Measurements from ENCODE around the gene CHST12. TPM values are rescaled to one million over a fixed set of nuclear protein-coding genes. Genes with fewer than 3 reads are reported as not detected.

CHST12 gene
- total RNA-seq, 2 donors from 2014 or later = 14.5 to 18.5 TPM

DNA sequence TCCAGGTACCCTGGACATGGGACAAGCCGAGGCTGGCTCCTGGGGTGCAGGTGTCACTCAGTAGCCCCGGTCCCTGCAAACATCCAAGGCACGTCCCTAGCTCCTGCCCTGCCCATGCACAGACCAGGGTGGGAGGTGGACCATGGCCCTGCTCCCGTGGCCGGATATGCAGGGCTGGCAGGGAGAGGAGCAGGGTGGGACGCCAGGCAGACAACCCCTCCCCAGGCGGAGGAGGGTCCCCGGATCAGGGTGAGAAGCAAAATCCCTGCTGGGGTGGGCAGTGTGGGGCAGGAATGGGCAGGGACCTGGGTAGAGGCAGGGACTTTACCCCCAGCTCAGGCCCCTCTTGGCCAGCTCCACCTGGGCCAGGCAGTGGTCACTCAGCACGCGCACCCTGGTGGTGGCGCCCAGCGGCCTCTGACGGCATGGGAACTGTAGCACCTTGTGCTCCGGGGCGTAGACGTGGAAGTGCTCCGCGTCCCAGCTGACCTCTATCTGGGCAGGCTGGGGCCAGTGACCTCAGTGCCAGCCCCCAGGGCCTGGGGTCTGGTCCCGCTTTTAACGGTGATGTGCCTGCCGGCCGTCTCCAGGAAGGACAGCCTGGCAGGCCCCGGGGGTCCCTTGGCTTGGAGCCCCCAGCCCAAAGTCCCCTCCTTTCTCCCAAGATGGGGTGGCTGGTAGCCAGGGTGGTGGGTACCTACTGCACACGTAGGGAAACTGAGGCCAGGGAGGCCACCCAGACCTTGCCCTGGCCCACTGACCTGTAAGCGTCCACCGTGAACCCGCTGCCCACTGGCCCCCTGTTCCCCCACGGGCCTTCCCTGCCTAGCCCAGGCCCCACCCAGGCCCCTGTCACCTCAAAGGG is 71.6 kb downstream of the CHST12 start:
- H3K9me3 ChIP-seq (ENCODE audit: control insufficient read depth, low read length) = no peaks in the 10 kb centered on the region
- peak; percentile 73 for DNase-seq
- H3K36me3 ChIP-seq (ENCODE audit: control insufficient read depth, insufficient read depth, low read length) = no peaks in the 10 kb centered on the region
- Mint-ChIP-seq H3K36me3 (ENCODE audit: low read depth) (no peaks in the 10 kb centered on the region), H3K9me3 (no peaks in the 10 kb centered on the region), H3K4me3 (no peak overlapping the region), H3K27ac (no peak overlapping the region), H3K27me3 (ENCODE audit: insufficient read depth) (no peaks in the 10 kb centered on the region), H3K4me1 (no peaks in the 10 kb centered on the region)
- TF ChIP-seq, protein P1, sequence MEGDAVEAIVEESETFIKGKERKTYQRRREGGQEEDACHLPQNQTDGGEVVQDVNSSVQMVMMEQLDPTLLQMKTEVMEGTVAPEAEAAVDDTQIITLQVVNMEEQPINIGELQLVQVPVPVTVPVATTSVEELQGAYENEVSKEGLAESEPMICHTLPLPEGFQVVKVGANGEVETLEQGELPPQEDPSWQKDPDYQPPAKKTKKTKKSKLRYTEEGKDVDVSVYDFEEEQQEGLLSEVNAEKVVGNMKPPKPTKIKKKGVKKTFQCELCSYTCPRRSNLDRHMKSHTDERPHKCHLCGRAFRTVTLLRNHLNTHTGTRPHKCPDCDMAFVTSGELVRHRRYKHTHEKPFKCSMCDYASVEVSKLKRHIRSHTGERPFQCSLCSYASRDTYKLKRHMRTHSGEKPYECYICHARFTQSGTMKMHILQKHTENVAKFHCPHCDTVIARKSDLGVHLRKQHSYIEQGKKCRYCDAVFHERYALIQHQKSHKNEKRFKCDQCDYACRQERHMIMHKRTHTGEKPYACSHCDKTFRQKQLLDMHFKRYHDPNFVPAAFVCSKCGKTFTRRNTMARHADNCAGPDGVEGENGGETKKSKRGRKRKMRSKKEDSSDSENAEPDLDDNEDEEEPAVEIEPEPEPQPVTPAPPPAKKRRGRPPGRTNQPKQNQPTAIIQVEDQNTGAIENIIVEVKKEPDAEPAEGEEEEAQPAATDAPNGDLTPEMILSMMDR (conservative IDR thresholded peaks at IDR 0.05) = peak; percentile 57
- no peak overlapping the region for H3K27ac ChIP-seq (ENCODE audit: low read depth, low read length)
- no peaks in the 10 kb centered on the region for H3K27me3 ChIP-seq (ENCODE audit: control insufficient read depth, insufficient read depth, low read length, poor library complexity, severe bottlenecking)
- H3K4me1 ChIP-seq (ENCODE audit: control insufficient read depth, insufficient read depth, low read length) = no peaks in the 10 kb centered on the region
- 91 to 92% methylated on average over 15 to 28 of the region's 28 CpGs for WGBS, 2 experiments (ENCODE audit: insufficient coverage in 1 of 2, insufficient read length in 1 of 2)
- no peak overlapping the region for H3K4me3 ChIP-seq (ENCODE audit: low read length)
- no peak overlapping the region for H3K9ac ChIP-seq (ENCODE audit: extremely low read depth, low read length, poor library complexity, severe bottlenecking)

DNA sequence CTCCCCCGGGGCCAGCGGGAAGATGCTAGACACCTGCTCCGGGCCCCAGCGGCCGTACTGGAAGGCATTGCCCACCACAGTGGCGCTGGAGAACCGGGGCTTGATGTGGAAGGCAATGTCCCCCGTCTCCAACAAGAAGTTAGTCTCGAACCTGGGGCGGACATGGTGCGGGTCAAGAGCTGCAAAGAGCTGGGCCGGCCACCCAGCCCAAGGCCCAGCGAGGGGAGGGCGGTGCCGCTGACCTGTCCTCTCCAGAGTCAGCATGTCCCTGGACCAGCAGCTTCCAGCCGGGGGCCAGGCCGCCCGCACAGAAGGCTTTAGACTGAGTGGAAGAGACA is 72.2 kb downstream of the CHST12 start:
- H3K4me3 Mint-ChIP-seq = no peak overlapping the region
- Histone ChIP-seq H3K27me3 (ENCODE audit: control insufficient read depth, insufficient read depth, low read length, poor library complexity, severe bottlenecking) (no peaks in the 10 kb centered on the region), H3K4me3 (ENCODE audit: low read length) (no peak overlapping the region), H3K9ac (ENCODE audit: extremely low read depth, low read length, poor library complexity, severe bottlenecking) (no peak overlapping the region), H3K9me3 (ENCODE audit: control insufficient read depth, low read length) (no peaks in the 10 kb centered on the region), H3K27ac (ENCODE audit: low read depth, low read length) (no peak overlapping the region), H3K4me1 (ENCODE audit: control insufficient read depth, insufficient read depth, low read length) (no peaks in the 10 kb centered on the region), H3K36me3 (ENCODE audit: control insufficient read depth, insufficient read depth, low read length) (no peaks in the 10 kb centered on the region)
- no peak overlapping the region for H3K27ac Mint-ChIP-seq
- DNase-seq = peak; percentile 46
- H3K27me3 Mint-ChIP-seq (ENCODE audit: insufficient read depth) = no peaks in the 10 kb centered on the region
- 91 to 96% methylated on average over 8 to 18 of the region's 18 CpGs for WGBS, 2 experiments (ENCODE audit: insufficient coverage in 1 of 2, insufficient read length in 1 of 2)
- H3K36me3 Mint-ChIP-seq (ENCODE audit: low read depth) = no peaks in the 10 kb centered on the region
- TF ChIP-seq, protein P1 (conservative IDR thresholded peaks at IDR 0.05) = no peak
- H3K9me3 Mint-ChIP-seq = no peaks in the 10 kb centered on the region
- no peaks in the 10 kb centered on the region for H3K4me1 Mint-ChIP-seq

DNA sequence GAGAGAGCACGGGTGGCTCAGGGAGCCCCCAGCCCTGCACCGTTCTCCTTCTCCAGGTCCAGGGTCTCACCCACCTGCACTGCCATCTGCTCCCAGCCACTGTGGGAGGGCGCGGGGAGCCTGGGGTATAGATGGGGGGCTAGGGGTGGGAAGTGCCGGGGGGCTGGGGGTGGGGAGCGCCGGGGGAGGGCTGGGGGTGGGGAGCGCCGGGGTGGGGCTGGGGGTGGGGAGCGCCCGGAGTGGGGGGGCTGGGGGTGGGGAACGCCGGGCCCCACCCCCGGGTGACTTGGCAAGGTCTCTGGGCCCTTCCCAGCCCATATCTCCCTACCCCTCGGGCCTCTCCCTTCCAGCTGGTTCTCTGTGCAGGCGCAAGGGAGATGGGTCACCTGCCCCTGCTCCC is 72.9 kb downstream of the CHST12 start, which contains the start of gene GRIFIN:
Gene GRIFIN, minus strand, starts transcription at position 101 of the 400 bp plus-strand sequence. Its CDS starts 15 bp downstream, at position 86.
- no peaks in the 10 kb centered on the region for H3K4me1 ChIP-seq (ENCODE audit: control insufficient read depth, insufficient read depth, low read length)
- Mint-ChIP-seq H3K4me3 (no peak within 1 kb of the TSS), H3K9me3 (no peaks in the 10 kb centered on the region), H3K4me1 (no peaks in the 10 kb centered on the region), H3K27me3 (ENCODE audit: insufficient read depth) (no peaks in the 10 kb centered on the region), H3K36me3 (ENCODE audit: low read depth) (no peaks in the 10 kb centered on the region), H3K27ac (no peak within 1 kb of the TSS)
- no peaks in the 10 kb centered on the region for H3K36me3 ChIP-seq (ENCODE audit: control insufficient read depth, insufficient read depth, low read length)
- no peak within 1 kb of the TSS for H3K27ac ChIP-seq (ENCODE audit: low read depth, low read length)
- H3K27me3 ChIP-seq (ENCODE audit: control insufficient read depth, insufficient read depth, low read length, poor library complexity, severe bottlenecking) = no peaks in the 10 kb centered on the region
- no peaks in the 10 kb centered on the region for H3K9me3 ChIP-seq (ENCODE audit: control insufficient read depth, low read length)
- H3K9ac ChIP-seq (ENCODE audit: extremely low read depth, low read length, poor library complexity, severe bottlenecking) = no peak within 1 kb of the TSS
- TF ChIP-seq, protein P1 (conservative IDR thresholded peaks at IDR 0.05) = no peak
- 90 to 100% methylated on average over 1 to 7 of the region's 16 CpGs for WGBS, 2 experiments (ENCODE audit: insufficient coverage in 1 of 2, insufficient read length in 1 of 2)
- no peak for DNase-seq
- H3K4me3 ChIP-seq (ENCODE audit: low read length) = no peak within 1 kb of the TSS
